ENCODE measurements around the gene NDUFB3. TPM values are rescaled to one million over a fixed set of nuclear protein-coding genes. Genes with fewer than 3 reads are reported as not detected.

Gene NDUFB3
- total and polyA plus RNA-seq, 8 donors, result 14.8 to 42.5 (median 26.6) TPM

DNA sequence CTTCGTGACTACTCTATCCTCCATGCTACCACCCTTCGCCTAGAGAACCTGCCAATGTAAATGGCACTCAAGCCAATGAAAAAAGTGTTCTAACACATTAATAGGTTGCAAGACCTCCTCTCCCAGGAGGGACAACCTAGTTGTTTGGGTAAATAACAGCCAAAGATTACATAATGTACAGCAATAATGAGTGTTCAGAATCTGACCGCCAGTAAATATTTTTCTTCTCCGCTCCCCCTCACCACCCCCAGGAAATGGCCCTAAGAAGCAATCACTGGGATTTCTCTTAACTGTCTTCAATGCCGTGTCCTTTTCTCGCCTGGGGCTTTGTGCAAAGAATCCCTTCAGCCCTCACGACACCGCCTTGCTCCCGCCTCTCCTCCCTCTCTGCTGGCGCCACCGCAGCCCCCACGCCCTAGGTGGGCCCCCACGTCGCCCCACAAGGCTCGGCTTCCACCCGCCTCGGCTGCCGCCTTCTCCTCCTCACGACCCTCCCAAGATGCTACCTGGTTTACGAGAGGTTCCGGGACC lies 788 bp upstream of the NDUFB3 start:
- ATAC-seq (peak; percentile 6 to 29 (median 22)), DNase-seq (no peak), FAIRE-seq (no peak)
- TF ChIP-seq, protein P1, sequence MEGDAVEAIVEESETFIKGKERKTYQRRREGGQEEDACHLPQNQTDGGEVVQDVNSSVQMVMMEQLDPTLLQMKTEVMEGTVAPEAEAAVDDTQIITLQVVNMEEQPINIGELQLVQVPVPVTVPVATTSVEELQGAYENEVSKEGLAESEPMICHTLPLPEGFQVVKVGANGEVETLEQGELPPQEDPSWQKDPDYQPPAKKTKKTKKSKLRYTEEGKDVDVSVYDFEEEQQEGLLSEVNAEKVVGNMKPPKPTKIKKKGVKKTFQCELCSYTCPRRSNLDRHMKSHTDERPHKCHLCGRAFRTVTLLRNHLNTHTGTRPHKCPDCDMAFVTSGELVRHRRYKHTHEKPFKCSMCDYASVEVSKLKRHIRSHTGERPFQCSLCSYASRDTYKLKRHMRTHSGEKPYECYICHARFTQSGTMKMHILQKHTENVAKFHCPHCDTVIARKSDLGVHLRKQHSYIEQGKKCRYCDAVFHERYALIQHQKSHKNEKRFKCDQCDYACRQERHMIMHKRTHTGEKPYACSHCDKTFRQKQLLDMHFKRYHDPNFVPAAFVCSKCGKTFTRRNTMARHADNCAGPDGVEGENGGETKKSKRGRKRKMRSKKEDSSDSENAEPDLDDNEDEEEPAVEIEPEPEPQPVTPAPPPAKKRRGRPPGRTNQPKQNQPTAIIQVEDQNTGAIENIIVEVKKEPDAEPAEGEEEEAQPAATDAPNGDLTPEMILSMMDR (IDR thresholded peaks at IDR 0.05), result no peak
- Histone ChIP-seq H3K27ac (peak overlapping the region; percentile 81 to 88 (median 86)), H3K4me1 (peaks cover 9 to 31% (median 23%) of the 10 kb centered on the region in 3 donors), H3K9me3 (no peaks in the 10 kb centered on the region), H3K4me3 (peak overlapping the region; percentile 63 to 96 (median 91)), H3K27me3 (no peaks in the 10 kb centered on the region), H3K36me3 (no peaks in the 10 kb centered on the region)
- intact Hi-C loops (cut with DNase I), result no loop called here
- WGBS, 2 donors, result 1% methylated on average over 21 of the region's 21 CpGs

DNA sequence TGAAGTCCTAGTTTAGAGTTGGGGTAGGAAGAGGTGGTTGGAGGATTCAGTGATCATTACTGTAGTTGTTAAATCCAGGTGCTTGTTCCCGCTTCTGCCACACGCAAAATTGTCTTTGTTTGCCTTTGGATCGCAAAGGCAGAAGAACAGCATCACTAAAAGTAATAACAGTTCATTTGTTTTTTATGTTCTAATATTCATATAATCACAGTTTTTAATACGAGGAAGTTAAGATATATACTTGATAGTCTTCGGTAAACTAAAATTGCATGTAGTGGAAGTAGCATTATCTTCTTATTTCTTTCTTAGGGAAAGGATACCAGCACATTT lies 365 bp downstream of the NDUFB3 start:
- peak overlapping the region in 2 of 4 donors; percentile 85 to 88 for H3K27ac ChIP-seq
- no peak for FAIRE-seq
- WGBS, 2 donors, result 2% methylated on average over 5 of the region's 5 CpGs

DNA sequence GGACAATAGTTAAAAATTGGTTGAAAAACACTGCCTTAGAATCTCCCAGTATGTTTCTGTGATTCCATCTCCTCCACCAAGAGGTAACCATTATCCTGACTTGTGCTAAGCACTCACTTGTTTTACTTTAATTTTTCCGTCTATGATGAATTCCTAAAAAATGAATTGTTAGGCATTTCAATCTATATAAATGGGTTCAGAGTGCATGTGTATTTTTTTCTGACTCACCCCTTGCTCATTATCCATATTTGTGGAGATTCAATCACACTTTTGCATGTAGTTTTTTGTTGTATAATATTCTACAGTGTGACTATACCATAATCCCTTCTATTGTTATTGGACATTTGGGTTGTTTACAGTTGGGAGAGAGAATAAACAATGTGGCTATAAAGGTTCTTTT lies 1.3 kb downstream of the NDUFB3 start:
- Histone ChIP-seq H3K9me3 (no peaks in the 10 kb centered on the region), H3K36me3 (no peaks in the 10 kb centered on the region), H3K27me3 (no peaks in the 10 kb centered on the region), H3K4me3 (no peak overlapping the region), H3K4me1 (peaks cover 9 to 28% (median 23%) of the 10 kb centered on the region in 3 donors), H3K27ac (no peak overlapping the region)
- DNase-seq (no peak), FAIRE-seq (no peak), ATAC-seq (no peak)
- 68 to 74% methylated on average over 1 of the region's 1 CpG for WGBS, 2 donors
- intact Hi-C loops (cut with DNase I), result no loop called here
- TF ChIP-seq, protein P1 (IDR thresholded peaks at IDR 0.05), result no peak

More for the DNA sequence above, 365 bp downstream of the NDUFB3 start:
- H3K4me1 ChIP-seq, result peaks cover 9 to 30% (median 23%) of the 10 kb centered on the region in 3 donors
- no peaks in the 10 kb centered on the region for H3K27me3 ChIP-seq
- H3K4me3 ChIP-seq, result peak overlapping the region; percentile 63 to 96 (median 91)
- DNase-seq (no peak), ATAC-seq (peak in 3 of 4 donors; percentile 2)
- no peaks in the 10 kb centered on the region for H3K36me3 ChIP-seq
- intact Hi-C loops (cut with DNase I), result no loop called here
- no peaks in the 10 kb centered on the region for H3K9me3 ChIP-seq
- TF ChIP-seq, protein P1 (IDR thresholded peaks at IDR 0.05), result no peak

DNA sequence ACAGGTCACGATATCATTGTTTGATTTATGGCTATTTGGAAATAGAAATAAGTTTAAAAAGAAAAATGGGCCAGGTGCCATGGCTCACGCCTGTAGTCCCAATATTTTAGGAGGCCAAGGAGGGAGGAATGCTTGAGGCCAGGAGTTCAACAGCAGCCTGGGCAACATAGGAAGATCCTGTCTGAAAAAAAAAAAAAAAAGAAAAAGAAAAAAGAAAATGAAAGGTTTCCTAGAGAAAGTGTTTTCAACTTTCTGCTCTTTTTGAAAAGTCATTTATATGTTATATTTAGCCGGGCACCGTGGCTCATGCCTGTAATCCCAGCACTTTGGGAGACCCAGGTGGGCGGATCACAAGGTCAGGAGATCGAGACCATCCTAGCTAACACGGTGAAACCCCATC lies 3.2 kb downstream of the NDUFB3 start:
- 79 to 83% methylated on average over 7 of the region's 7 CpGs for WGBS, 2 donors
- Histone ChIP-seq H3K27me3 (no peaks in the 10 kb centered on the region), H3K27ac (no peak overlapping the region), H3K9me3 (no peaks in the 10 kb centered on the region), H3K4me1 (peaks cover 5 to 16% (median 13%) of the 10 kb centered on the region in 3 donors), H3K4me3 (no peak overlapping the region), H3K36me3 (peaks cover 0 to 11% (median 0%) of the 10 kb centered on the region in 3 donors)
- no peak for ATAC-seq
- intact Hi-C loops (cut with DNase I), result no loop called here
- no peak for DNase-seq
- no peak for FAIRE-seq
- TF ChIP-seq, protein P1 (IDR thresholded peaks at IDR 0.05), result no peak

DNA sequence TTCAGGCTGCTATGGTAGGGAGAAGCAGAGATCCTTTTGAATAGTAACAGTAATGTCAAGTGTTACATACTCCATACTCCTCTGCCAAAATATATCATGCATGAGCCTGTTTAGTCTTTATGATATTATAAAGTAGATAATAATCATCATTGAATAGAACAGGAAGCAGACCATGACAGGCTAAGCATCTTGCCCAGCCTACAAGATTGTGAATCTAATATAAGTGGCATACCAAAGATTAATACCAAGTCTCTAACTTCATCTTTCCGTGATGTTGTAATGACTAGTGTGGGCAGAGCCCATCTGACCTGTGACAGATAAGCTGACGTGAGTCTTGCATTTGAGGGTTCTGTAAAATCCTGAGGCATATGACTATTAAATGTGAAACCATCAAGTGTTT lies 13.1 kb downstream of the NDUFB3 start:
- no peak for ATAC-seq

More for the DNA sequence above, 13.1 kb downstream of the NDUFB3 start:
- Histone ChIP-seq H3K27me3 (no peaks in the 10 kb centered on the region), H3K4me1 (no peaks in the 10 kb centered on the region), H3K36me3 (peaks cover 0 to 14% (median 2%) of the 10 kb centered on the region in 3 donors), H3K4me3 (no peak overlapping the region), H3K9me3 (no peaks in the 10 kb centered on the region), H3K27ac (no peak overlapping the region)
- DNase-seq (no peak), FAIRE-seq (no peak)
- intact Hi-C loops (cut with DNase I), result no loop called here
- TF ChIP-seq, protein P1 (IDR thresholded peaks at IDR 0.05), result no peak
- WGBS, 2 donors, result 82 to 85% methylated on average over 2 of the region's 2 CpGs

Measured in pancreas (tissue), 10 donors.